ENCODE data around the gene CACNA1D.

DNA sequence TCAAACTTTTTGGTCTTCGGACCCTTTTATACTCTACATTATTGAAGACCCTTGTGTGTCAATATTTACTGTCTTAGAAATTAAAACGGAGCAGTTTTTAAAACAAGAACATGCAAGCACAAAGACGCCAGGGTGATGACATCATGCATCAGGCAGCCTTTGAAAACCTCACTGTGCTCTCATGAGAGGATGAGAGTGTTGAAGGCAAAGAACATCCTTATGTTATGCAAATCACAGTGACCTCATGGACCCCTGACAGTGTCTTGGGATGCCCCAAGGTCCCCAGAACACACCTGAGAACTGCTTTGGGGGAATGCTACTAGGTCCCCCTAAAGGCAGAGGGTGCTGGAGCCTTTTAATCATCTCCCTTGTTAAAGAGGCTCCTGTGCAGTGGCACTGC, 300.2 kb downstream of the CACNA1D start:
- TF ChIP-seq EZH2 (IDR thresholded peaks at IDR 0.05; ENCODE audit: low read length, missing control alignments), result no peak
- TF ChIP-seq, protein P1, sequence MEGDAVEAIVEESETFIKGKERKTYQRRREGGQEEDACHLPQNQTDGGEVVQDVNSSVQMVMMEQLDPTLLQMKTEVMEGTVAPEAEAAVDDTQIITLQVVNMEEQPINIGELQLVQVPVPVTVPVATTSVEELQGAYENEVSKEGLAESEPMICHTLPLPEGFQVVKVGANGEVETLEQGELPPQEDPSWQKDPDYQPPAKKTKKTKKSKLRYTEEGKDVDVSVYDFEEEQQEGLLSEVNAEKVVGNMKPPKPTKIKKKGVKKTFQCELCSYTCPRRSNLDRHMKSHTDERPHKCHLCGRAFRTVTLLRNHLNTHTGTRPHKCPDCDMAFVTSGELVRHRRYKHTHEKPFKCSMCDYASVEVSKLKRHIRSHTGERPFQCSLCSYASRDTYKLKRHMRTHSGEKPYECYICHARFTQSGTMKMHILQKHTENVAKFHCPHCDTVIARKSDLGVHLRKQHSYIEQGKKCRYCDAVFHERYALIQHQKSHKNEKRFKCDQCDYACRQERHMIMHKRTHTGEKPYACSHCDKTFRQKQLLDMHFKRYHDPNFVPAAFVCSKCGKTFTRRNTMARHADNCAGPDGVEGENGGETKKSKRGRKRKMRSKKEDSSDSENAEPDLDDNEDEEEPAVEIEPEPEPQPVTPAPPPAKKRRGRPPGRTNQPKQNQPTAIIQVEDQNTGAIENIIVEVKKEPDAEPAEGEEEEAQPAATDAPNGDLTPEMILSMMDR (conservative IDR thresholded peaks at IDR 0.05 in 1 of 2, IDR thresholded peaks at IDR 0.05 in 1 of 2; ENCODE audit: low read depth in 1 of 2, low read length in 2 of 2), result no peak
